ENCODE results near the gene DNAJC8.

Gene DNAJC8

DNA sequence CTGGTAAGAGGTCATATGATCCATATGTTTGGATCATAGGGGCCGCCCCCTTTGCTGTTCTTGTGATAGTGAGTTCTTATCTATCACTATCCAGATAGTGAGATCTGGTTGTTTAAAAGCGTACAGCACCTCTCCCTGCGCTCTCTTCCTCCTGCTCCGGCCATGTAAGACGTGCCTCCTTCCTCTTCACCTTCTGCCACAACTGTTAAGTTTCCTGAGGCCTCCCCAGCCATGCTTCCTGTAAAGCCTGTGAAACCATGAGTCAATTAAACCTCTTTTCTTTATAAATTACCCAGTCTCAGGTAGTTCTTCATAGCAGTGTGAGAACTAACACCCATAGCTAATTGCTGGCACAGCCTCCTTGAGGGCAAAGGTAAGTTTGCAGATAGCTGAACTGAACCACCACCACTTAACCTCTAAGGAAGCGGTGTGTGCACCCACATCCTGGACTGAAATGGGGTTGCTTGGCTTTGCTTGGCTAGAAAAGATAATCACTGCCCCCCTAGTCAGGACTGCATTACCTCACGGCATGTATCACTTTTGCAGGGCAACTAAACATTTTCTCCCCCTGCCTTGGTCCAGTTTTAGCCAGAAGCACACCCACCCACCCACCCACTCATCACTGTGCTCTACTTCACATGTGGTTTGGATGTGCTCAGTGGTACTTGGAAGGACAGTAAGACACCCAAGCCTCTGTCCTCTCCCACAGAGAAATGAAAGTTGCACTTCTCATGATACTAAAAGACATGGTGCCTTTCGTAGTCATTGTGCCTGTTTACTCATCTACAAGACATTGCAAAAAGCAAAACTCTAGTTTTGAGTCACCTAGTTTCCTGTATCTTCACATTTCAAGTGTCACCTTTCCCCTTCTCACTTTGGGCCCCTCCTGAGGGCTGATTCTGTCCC, 33.2 kb downstream of the DNAJC8 start:
- no peak for DNase-seq

DNA sequence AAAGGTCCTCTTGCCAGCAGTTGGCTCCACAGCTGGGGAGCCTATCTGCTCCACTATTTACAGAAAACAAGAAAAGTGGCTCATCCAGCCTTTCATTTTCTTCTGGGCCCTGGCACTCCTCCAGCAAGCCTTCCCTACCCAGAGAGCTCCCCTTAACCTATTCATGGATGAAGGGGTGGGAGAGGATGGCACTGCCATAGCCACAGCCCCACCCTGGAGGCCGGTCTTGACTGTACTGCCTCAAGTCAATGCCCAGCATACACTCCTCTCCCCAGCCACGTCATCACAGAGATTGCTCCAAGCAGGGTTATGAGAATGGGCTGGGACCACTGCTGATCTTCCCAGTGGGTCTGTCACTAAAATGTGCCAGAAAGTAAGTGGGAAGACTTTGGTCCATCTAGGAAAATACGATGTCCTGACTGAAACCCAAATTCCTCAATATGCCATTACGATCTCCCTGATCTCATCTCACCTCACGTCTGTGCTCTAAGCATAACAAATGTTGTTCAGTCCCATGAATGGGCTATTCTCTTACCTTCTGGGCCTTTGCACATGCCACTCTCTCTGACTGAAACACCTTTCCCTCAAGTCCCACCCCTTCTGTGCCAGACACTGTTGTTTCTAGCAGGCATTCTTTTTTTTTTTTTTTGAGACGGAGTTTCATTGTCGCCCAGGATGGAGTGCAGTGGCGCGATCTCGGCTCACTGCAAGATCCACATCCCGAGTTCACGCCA, 35.0 kb downstream of the DNAJC8 start:
- DNase-seq: no peak

DNA sequence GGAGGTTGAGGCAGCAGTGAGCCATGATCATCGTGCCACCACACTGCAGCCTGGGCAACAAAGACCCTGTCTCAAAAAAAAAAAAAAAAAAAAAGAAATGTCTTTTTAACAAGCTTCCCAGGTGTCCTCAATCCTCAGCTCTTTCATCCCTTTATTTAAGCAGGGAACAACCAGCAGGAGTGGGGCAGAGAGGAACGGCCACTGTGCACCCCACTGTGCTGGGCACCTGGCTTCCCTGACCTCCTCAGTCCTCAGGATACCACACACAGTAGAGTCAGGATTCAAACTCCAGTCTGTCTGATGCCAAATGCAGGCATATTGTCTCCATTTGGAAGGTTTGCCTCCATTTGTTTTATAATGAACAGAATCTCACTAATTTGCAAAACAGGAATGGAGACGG, 36.5 kb downstream of the DNAJC8 start:
- DNase-seq: no peak

DNA sequence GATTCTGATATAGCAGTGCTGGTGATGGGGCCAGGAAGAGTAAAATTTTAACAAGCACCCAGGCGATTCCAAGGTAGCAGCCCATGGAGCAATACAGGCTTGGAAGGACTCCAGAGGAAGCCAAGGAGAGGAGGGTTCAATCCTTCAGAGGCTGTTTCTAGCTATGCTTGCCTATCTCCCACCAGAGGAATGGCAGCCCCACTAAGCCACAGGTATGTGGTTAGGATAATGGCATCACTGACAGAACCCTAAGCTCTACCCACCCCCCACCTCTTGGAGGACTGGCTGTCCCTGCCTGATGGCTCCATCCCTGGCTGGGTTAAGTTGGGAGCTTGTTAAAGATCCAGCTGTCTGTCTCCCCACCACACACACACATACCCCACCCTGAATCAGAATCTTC, 37.0 kb downstream of the DNAJC8 start:
- no peak for DNase-seq

DNA sequence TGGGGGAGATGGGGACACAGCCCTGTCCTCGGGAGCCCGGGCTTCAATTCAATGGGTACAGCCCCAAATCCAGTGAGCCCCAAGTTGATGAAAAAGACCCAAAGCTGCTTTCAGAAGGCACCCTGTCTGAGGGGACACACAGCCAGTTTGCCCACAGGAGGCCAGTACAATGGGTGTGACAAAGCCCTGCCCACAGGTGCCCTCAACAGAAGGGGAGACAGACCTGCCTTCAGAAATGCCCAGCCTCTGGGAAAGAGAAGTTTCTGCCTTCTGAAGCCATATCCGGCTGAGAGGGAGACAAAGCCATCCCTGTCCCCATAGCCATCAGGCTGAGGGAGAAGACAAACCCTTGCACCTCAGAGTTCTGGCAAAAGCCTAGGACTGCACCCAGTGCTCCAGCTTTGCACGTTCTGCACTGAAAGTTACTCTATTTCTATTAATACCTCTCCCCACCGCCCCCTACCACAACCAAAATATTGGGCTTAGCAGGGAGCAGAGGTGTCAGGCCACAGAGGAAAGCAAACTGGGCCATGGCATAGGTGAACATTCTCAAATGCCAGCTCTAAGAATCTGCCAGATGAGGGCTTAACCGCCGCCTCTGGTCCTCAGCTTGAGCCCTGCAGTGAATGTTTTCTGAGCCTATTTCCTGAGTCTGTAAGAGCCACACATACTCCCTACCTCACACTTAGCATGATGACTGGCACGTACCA, 38.3 kb downstream of the DNAJC8 start:
- DNase-seq: no peak

DNA sequence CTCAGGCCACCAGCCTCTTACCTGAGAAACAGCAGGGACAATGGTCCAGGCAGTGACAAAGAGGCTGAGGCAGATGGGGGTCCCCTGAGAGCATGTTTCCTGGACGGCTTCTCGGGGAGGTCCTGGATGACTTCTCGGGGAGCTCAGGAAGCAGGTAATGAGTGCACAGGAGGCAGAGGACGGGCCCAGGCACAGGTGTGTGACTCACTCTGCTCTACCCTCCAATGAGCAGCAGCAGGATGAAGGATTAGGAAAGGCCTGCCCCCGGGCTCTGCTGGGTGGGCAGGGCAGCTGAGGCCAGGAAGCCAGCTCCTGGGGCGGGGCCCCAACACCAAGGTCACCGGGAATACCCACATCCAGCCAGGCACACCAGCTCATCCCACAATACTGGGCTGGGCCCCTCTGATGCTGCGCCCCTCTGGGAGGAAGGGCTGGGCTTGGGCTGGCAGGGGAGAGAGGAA, 39.1 kb downstream of the DNAJC8 start:
- DNase-seq: no peak

DNA sequence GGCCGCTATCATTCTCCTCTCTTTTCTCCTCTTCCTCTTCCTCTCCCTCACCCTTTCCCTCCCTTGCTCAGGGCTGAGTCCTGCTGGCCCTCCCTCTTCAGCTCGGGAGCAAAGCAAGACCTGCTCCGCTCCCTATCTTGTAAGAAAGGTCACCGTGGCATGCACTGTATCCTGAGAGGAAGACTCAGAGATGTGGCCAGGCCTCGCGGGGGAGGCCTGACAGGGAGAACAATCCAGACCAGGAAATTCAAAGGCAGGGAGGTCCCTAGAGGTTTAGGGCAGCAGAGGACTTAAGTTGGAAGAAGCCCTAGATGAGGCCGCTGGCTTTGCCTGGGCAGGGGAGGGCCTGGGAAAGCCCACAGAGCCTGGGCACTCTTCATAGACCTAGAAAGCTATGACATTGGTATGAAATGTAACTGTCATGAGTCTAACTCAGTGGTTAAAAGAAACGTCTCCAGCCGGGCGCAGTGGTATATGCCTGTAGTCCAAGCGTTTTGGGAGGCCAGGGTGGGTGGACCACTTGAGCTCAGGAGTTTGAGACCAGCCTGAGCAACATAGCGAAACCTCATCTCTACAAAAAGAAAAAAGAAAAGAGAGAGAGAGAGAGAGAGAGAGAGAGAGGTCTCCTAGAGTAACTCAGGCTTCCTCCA, 41.7 kb downstream of the DNAJC8 start:
- DNase-seq: no peak

DNA sequence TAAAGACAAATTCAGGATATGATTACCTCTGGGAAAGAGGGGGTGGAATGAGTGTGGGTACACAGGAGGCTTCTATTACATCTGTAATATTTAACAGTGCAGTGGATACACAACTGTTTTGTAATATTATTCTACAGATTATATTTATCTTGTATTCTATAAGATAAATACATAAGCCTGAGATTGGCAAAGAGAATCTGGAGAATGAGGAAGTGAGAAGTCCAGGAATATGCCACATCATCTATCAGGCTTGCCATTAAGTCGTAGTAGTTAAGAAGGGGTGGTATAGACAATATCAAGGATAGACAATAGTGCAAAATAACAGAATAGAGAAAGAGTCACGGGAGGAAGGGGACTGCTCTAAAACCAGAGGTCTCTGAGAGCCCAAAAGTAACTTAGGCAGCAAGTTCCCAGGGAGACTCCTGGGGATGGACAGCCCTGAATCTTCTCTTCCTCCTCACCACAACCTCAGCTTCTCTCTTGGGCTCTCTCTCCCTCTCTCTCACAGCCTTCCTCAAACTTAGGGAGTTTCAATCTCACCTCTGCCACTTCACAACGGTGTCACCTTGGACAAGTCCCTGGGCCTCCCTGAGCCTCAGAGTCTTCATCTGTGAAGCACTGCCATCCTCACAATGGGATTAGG, 42.4 kb downstream of the DNAJC8 start:
- no peak for DNase-seq

DNA sequence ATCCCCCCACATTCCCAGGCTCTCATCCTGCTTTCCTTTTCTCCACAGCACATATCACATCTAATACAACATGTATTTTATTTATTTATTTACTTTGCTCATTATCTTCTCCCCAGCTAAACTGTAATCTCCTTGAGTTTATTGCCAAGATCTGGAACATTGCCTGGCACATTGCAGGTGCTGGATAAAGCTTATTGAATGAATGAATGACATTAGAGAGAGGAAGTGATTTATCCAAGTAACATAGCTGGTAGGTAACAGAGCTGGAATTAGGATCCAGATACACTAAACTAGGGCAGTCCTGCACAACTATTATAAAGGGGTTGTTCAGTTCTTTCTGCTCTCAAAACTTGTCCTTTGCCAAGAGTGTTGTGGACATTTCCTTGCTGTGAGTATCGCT, 47.8 kb downstream of the DNAJC8 start:
- DNase-seq: no peak

DNA sequence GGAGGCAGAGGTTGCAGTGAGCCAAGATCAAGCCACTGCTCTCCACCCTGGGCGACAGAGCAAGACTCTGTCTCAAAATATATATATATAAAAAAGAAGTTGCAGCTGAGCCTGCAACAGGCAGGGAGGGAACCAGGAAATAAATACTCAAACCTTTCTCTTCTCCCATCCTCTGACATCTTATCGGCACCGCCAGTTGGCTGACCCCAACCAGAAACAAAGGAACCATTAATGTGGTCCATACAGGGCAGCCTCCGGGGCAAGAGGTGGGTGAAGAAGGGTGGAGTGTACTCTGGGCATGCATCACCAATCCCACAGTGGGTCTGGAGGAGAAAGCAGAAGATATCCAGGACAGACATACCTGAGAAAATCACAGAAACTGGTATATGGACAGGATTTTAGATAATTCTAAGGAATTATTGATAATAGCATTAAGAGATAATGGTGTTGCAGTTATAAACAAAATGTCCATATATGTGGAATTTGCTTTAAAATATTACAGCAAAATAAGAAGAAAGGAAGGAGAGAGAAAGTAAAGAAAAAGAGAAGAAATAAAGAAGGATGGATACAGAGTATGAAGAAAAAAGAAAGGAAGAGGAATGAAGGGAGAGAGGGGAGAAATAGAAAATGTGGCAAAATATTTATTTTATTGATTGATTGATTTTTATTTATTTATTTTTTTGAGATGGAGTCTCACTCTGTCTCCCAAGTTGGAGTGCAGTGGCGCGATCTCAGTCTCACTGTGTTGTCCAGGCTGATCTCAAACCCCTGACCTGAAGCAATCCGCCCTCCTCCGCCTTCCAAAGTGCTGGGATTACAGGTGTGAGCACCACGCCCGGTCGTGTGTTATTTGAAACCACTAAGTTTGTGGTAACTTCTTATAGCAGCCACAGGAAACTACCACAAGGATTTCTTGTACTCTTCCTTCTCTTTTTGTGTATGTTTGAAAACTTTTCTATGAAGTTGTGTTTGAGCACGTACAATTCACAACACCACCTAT, 52.2 kb downstream of the DNAJC8 start:
- DNase-seq: no peak

DNA sequence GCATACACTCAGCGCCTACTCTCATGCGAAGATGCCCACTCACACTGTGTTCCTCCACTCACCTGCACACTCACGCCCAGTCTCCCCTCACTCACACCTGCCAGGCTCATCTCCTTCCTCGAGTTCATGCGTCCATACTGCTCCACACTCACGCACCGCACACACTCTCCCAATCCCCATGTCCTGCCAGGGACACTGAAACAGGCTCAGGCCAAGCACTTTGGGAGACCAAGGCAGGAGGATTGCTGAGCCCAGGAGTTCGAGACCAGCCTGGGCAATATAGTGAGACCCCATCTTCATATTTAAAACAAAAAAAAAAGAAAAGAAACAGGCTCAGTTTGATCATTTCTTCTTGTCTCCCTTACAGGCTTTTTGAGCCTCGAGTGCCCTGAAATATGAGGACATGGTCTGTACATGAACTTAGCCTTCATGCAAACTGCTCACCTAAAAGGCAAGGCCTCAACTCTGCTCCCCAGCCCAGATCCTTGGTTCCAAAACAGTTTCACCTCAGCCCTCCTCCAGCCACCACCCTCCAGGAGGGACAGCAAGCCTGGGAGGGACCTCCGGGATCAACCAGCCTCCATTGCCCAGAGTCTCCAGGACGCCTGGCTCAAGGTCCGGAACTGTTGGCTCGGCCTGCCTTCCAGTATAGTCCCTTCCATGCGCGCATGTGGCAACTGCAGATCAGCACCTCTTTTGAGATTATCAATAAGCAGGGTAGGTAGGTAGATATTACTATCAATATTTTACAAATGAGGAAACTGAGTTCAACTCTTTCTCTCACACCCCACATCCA, 53.9 kb downstream of the DNAJC8 start:
- DNase-seq: no peak

DNA sequence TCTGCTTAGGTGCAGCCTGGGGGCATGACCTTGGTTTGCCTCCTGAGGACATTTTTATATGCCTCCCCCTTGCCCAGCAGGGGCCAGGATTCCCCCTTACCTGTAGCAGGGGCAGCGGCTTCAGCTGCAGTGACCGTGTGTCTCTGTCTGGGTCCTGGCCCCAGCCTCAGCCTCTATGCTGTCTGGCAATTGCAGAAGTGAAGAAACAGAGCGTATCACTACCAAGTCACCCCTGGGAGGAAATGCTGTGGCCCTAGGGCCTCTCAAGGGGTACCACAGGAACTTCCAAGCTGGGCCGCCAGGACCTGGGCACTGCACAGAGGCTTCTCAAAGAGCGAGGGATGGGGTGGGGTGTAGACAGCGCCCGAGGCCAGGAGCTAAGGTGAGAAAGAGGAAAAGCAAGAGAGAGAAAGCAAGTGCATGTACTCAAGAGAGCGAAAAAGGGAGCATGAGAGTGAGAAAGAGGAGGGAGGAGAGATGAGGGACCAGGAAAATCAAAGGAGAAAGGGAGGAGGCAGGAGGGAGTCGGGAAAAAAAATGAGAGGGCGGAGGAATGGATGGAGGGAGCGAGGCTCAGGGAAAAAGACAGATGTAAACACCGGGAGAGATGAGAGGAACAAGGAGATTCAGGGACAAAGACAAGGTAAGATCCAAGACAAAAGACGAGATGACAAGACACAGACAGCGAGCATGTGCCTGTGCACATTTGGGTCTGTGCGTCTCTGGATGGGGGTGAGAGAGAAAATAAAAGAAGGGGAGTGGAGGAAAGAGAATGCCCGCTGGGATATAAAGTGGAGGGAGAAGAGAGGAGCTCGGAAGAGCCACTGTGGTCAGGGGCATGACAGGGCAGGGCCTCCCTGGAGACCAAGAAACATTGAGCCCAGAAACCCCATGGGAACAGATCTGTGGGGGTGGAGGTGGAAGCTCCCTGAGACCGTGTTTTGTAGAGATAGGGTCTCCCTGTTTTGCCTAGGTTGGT, 56.0 kb downstream of the DNAJC8 start, which contains the start of gene PTAFR:
Gene PTAFR, minus strand, starts transcription at position 199 of the 979 bp plus-strand sequence. CDS start 25,669 bp downstream, outside the sequence.
- DNase-seq: no peak

DNA sequence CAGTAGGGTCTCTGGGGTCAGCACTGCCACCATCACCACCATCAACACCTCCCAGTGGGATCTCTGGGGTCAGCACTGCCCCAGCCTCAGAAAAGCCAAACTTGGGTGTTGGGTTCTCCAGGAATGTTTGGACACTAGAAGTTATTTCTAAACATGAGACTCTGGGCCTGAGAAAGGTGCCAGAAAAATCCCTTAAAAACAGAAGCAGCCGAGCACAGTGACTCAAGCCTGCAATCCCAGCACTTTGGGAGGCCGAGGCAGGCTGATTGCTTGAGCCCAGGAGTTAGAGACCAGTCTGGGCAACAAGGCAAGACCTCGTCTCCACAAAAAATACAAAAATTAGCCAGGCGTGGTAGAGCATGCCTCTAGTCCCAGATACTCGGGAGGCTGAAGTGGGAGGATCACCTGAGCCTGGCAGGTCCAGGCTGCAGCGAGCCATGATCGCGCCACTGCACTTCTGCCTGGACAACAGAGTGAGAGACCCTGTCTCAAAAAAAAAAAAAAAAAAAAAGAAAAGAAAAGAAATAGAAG, 56.8 kb downstream of the DNAJC8 start:
- DNase-seq: no peak

DNA sequence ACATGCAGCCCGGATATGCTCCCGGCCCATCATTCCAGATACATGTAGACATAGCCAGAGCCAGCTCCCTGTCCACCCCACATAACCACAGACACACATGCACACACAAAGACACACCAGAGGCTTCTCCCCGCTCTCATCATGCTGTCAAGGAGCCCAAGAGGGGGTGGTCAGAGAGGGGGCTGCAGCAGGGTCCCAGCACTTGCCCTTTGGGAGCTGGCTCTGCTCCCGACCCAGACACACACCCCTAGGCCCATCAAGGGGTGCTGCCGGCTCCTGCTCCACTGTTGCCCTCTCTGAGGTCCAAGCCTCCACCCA, 58.9 kb downstream of the DNAJC8 start:
- DNase-seq: no peak

DNA sequence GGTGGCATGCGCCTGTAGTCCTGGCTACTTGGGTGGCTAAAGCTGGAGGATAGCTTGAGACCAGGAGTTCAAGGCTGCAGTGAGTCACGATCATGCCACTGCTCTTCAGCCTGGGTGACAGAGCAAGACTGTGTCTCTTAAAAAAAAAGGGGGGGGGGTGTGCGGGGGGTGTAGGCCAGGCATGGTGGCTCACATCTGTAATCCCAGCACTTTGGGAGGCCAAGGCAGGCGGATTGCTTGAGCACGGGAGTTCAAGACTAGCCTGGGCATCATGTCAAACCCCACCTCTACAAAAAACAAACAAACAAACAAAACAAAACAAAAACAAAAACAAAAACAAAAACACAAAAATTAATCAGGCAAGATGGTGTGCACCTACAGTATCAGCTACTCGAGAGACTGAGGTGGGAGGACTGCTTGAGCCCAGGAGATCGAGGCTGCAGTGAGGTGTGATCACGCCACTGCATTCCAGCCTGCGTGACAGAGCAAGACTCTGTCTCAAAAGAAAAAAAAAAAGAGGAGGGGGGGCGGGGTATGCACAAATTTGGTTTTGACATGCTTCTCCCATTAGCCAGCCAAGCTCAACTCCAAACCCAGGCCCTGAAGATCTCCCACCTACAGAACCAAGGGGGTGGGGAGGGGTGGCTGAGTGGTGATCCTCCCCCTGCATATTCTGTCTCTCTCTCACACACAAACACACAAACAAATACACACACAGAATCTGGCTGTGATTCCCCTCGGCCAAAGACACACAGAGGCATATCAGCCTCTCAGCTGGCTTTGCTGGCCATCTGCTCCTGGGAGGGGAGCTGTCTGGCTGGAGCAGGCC, 59.5 kb downstream of the DNAJC8 start:
- DNase-seq: no peak

DNA sequence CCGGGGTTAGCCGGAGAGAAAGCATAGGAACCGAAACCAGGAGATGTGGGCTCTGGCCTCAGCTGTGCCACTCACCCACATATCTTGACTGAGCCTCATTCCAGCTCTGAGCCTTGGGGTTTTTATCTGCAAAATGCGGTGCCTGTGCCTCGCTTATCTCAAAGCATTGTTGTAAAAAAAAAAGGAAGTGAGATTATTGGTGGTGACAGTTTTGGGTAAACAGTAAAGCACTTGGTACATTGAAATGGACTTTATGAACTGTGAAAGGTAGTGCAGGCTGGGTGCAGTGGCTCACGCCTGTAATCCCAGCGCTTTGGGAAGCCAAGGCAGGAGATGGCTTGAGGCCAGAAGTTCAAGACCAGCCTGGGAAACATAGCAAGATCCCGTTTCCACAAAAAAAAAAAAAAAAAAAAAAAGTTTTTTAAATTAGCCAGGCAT, 60.1 kb downstream of the DNAJC8 start:
- peak; percentile 96 for DNase-seq

DNA sequence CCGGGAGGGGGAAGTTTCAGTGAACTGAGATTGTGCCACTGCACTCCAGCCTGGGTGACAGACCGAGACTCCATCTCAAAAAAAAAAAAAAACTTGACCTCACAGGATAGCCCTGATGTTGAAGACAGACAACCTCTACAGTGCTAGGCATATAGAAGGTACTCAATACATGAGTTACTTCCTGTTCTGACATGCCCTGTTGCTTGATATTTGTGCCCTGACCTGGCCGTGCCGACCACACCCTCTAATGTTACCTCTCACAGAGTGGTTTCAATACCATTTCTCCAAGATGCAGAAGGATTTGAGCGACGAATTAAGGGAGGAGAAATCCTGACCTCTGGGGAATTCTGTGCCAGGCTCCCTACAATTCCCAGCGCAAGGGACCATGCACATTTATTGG, 61.6 kb downstream of the DNAJC8 start:
- no peak for DNase-seq

Data from hematopoietic multipotent progenitor cell treated with erythropoietin and hydrocortisone succinate and interleukin-3 and kit ligand, for 8 days (in vitro differentiated cells).